Lung (tissue), 12 donors: ENCODE results near the gene RGL1. TPM values are rescaled to one million over a fixed set of nuclear protein-coding genes. Genes with fewer than 3 reads are reported as not detected.

Experiments
- ATAC-seq: fragments of 200-7000 bp; cut with Tn5 transposase; one replicate; pipeline ENCODE4 v1.9.1; 2020; ENCODE audit warnings: moderate number of reproducible peaks; ENCODE audit not compliant: insufficient read depth, low FRiP score
- DNase-seq, 3 donors: peaks; one replicate each; pipeline ENCODE4 v3.0.0-alpha.2; 2013 to 2017
- H3K27ac ChIP-seq, 2 donors: one replicate each; pipeline ENCODE4 v1.5.1; 2013; ENCODE audit warnings: mild to moderate bottlenecking in 2 of 2, moderate library complexity in 2 of 2, control low read depth in 1 of 2, inconsistent platforms in 1 of 2, low read depth in 1 of 2, low read length in 1 of 2
- H3K27me3 ChIP-seq, 3 donors: one replicate each; pipeline ENCODE4 v1.5.1; 2013; ENCODE audit warnings: low read length in 2 of 3; ENCODE audit not compliant: control insufficient read depth in 3 of 3, insufficient read depth in 3 of 3
- H3K36me3 ChIP-seq, 4 donors: one replicate each; pipeline ENCODE4 v1.5.1; 2013; ENCODE audit warnings: low read length in 4 of 4, mild to moderate bottlenecking in 1 of 4, moderate library complexity in 1 of 4; ENCODE audit not compliant: control insufficient read depth in 4 of 4, insufficient read depth in 4 of 4
- H3K4me1 ChIP-seq, 5 donors: one replicate each; pipeline ENCODE4 v1.5.1; 2013; ENCODE audit warnings: low read length in 5 of 5, mild to moderate bottlenecking in 2 of 5, moderate library complexity in 1 of 5; ENCODE audit not compliant: control insufficient read depth in 5 of 5, insufficient read depth in 5 of 5
- H3K4me3 ChIP-seq: one replicate; pipeline ENCODE4 v1.5.1; 2013; ENCODE audit warnings: mild to moderate bottlenecking, control low read depth, moderate library complexity
- H3K9ac ChIP-seq, 2 donors: one replicate each; pipeline ENCODE4 v1.5.1; 2013; ENCODE audit warnings: low read length in 2 of 2, control low read depth in 1 of 2; ENCODE audit not compliant: insufficient read depth in 1 of 2
- H3K9me3 ChIP-seq, 4 donors: one replicate each; pipeline ENCODE4 v1.5.1; 2013; ENCODE audit warnings: low read length in 3 of 4, mild to moderate bottlenecking in 1 of 4, moderate library complexity in 1 of 4; ENCODE audit not compliant: control insufficient read depth in 4 of 4, insufficient read depth in 3 of 4
- WGBS, 2 donors: extraction: QIAGEN DNeasy Blood & Tissue Kit; methylation state at CpG; one replicate each; pipeline ENCODE4 v1.1.7; 2013; 5-methylcytosine and 5-hydroxymethylcytosine counted together
- polyA plus RNA-seq, 2 donors: library from polyadenylated mRNA; stranded (reverse); fragments of 200-250 nt; gene quantifications; one replicate each; pipeline ENCODE4 v1.2.1, GENCODE V29; 2013
- total RNA-seq, 2 donors: library from RNA; depleted of rRNA in 1 of 2; stranded (reverse); fragments of >200 nt in 1 of 2; gene quantifications; one replicate each; pipeline ENCODE4 v1.2.1, GENCODE V29; 2014 to 2021
- TF ChIP-seq, protein P1 (sequence below): IDR thresholded peaks from 2 replicates; pipeline ENCODE4 v1.5.1; 2012; ENCODE audit warnings: mild to moderate bottlenecking; ENCODE audit errors: control extremely low read depth, extremely low read depth
- donor health status: control.
- donor health status: control.
- donor health status: Bipolar disorder and iron deficiency.
- donor health status: healthy.
- donor health status: DM: yes; HTN: yes; CAD: no.

Gene RGL1
- total and polyA plus RNA-seq, 4 donors, result 9.6 to 49.4 (median 35.2) TPM

DNA sequence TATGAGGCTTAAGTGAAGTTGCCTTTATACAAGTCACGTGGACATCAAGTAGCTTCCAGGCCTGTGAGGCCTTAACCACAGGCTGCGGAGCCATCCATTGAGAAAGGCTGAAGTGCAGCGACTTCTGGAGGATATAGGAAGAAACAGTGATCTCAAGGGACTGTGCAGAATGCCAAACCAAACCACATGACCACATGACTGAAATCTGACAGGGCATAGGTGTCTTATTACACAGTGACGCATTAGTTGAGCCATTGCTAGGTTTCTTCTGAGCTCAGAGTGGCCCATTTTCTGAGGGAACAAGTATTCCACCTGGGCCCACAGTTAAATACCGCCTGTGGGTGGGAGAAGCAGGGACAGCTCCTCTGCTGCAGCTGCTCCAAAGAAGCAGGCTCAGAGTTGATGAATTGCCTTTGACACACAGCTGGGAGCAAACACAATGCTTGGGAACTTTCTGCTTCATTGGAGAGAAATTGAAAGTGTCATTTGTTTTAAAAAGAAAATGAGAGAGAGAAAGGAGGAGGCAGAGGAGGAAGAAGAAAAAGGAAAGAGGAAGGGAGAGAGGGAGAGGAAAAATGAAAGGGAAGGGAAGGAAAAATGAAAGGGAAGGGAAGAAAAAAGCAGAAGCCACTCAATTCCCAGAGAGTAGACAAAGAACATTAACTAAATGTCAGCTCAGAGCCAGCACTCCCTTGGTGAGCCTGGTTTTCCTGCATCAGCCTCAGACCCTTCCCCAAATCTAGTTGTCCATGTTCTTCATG, 138.2 kb downstream of the RGL1 start:
- no peak for ATAC-seq
- H3K9ac ChIP-seq, result no peak overlapping the region
- H3K27ac ChIP-seq, result no peak overlapping the region
- WGBS, 2 donors, result 57 to 62% methylated on average over 5 of the region's 5 CpGs
- no peaks in the 10 kb centered on the region for H3K36me3 ChIP-seq
- TF ChIP-seq, protein P1, sequence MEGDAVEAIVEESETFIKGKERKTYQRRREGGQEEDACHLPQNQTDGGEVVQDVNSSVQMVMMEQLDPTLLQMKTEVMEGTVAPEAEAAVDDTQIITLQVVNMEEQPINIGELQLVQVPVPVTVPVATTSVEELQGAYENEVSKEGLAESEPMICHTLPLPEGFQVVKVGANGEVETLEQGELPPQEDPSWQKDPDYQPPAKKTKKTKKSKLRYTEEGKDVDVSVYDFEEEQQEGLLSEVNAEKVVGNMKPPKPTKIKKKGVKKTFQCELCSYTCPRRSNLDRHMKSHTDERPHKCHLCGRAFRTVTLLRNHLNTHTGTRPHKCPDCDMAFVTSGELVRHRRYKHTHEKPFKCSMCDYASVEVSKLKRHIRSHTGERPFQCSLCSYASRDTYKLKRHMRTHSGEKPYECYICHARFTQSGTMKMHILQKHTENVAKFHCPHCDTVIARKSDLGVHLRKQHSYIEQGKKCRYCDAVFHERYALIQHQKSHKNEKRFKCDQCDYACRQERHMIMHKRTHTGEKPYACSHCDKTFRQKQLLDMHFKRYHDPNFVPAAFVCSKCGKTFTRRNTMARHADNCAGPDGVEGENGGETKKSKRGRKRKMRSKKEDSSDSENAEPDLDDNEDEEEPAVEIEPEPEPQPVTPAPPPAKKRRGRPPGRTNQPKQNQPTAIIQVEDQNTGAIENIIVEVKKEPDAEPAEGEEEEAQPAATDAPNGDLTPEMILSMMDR, result no peak
- H3K9me3 ChIP-seq, result no peaks in the 10 kb centered on the region
- H3K4me3 ChIP-seq, result no peak overlapping the region
- H3K4me1 ChIP-seq, result peaks cover 0 to 2% (median 0%) of the 10 kb centered on the region in 5 donors
- H3K27me3 ChIP-seq, result no peaks in the 10 kb centered on the region
- peak; percentile 15 to 65 (median 37) for DNase-seq

DNA sequence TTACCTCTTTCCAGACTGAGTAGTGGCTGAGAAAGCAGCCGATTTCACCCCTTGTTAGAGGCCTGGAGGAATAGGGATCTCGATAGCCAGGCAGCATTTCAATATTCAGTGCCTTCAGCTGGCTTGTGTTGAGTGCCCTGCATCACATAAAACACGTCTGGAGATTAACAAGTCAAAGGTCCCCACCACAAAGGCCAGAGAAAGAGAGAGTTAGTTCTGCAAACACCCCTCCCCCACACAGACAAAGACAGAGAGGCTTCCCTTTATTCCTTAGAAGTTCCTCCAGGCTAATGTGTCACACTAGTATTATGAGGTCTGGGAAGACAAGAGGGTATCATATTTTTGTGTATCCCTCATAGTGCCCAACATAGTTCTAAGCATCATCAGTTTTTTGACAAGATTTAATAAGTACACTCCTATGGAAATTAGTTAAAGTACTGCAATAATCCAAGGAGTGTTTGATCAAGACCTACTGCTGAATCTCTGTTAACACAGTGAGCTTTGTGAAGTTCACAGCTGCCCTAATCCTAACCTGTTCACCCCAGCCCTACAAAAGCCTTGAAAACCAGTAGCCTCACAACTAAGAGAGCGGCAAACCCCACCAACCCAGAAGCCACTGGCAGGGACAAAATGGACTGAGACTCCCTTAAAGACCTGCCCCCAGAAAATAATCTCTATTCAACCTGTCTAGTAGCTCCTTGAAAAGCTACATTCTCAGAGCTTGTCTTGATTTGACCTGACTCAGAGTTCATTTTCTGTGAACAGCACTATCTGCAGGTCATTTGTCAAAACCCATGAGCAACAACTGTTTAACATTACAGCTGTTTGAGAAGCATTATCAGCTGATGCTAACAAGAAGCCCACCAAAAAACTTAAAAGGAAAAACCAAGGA, 140.8 kb downstream of the RGL1 start:
- Histone ChIP-seq H3K4me1 (peaks cover 0 to 2% (median 0%) of the 10 kb centered on the region in 5 donors), H3K36me3 (no peaks in the 10 kb centered on the region), H3K9me3 (no peaks in the 10 kb centered on the region), H3K9ac (no peak overlapping the region), H3K27ac (no peak overlapping the region), H3K4me3 (no peak overlapping the region), H3K27me3 (no peaks in the 10 kb centered on the region)
- DNase-seq (peak in 1 of 3 donors; percentile 26), ATAC-seq (no peak)
- 74 to 76% methylated on average over 4 of the region's 4 CpGs for WGBS, 2 donors
- TF ChIP-seq, protein P1, result no peak

DNA sequence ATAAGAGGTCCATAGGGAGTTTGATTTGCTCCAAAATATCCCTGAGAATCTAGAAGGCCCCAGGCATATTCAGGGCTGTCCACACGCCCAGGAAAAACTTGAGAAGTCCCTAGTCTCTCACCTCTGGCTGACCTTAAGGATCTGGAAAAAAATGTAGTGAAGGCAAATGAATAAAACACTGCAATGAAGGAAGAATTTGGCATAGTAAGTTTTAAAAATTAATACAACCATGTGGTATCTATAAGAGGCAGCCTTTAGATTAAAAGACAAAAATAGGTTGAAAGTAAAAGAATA, 141.3 kb downstream of the RGL1 start:
- Histone ChIP-seq H3K9me3 (no peaks in the 10 kb centered on the region), H3K9ac (no peak overlapping the region), H3K27ac (no peak overlapping the region), H3K27me3 (no peaks in the 10 kb centered on the region), H3K36me3 (no peaks in the 10 kb centered on the region), H3K4me1 (peaks cover 0 to 2% (median 0%) of the 10 kb centered on the region in 5 donors), H3K4me3 (no peak overlapping the region)
- 71 to 80% methylated on average over 1 of the region's 1 CpG for WGBS, 2 donors
- TF ChIP-seq, protein P1, result no peak
- ATAC-seq, result no peak
- peak in 2 of 3 donors; percentile 28 to 32 for DNase-seq
